NCI-H146 (cell line): Measurements from ENCODE around the gene SMIM44.
A peak's percentile ranks its signal among the peaks of the same experiment; 100 is the strongest.

Experiments used
- DNase-seq: peaks from one replicate; lab custom pipeline; 2025; lab: John Stamatoyannopoulos, UW

SMIM44 gene

DNA sequence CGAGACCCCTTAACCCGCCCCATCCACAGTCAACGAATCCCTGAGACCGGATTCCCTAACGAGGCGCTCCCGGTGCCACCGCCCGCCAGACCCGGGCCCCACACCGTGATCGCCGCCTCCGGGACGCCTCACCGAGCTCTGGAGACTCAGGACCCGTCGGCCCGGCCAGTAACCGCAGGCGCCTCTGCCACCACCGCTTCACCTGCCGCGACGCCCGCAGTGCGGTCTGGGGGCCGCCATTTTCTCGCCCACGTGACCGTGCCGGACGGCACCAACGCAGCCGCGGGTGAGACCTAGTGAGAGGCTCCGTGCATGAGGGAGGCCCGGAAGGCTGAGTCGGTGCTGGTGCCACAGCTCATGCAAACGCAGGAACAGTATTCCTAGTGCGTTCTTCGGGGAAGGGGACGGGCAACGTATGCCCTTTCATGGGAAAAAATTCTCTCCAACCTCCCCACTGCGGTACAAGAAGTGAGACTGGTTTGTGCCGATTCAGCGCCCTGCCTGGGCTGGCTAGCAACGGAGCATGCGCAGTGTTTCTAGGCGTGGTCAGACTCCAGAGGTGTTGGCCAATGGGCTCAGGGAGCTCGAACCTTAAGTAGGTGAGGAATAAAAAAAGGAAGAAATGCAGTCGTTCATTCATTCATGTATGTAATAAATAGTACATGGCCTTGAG lies 17.3 kb upstream of the SMIM44 start, which contains the start of gene DOHH:
DOHH (minus strand) TSS at position 246 of the 673 bp plus-strand sequence. CDS start 3,860 bp downstream, outside the sequence.
- DNase-seq, result peak; percentile 90

DNA sequence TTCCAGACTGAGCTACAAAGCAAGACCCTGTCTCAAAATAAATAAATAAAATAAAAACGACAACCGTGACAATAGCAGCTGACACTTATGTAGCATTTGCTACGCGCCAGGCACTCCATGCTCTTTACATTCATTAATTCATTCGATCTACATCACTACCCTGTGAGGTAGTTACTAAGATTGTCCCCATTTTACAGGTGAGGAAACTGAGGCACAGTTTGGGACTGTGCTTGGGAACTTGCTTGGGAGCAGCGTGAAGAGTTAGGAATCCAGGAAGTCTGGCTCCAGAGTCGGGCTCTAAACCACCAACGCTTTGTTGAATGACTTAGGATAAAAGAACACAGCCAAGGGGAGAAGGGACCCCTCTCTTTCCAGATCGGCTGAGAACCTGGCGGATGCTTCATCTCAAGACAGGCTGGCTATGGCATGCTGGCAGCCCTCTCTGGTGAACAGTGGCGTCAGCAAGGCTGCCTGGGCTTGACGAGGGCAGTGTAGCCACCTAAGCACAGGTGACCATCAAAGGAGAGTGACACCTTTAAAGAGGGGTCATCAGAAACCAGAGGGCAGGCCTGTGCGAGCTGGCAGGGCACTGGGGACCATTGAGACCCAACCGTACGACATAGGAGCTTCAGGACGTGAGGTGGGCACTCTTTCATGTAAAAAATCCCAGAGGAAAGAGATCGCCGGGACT lies 16.6 kb upstream of the SMIM44 start:
- DNase-seq, result peak; percentile 25

DNA sequence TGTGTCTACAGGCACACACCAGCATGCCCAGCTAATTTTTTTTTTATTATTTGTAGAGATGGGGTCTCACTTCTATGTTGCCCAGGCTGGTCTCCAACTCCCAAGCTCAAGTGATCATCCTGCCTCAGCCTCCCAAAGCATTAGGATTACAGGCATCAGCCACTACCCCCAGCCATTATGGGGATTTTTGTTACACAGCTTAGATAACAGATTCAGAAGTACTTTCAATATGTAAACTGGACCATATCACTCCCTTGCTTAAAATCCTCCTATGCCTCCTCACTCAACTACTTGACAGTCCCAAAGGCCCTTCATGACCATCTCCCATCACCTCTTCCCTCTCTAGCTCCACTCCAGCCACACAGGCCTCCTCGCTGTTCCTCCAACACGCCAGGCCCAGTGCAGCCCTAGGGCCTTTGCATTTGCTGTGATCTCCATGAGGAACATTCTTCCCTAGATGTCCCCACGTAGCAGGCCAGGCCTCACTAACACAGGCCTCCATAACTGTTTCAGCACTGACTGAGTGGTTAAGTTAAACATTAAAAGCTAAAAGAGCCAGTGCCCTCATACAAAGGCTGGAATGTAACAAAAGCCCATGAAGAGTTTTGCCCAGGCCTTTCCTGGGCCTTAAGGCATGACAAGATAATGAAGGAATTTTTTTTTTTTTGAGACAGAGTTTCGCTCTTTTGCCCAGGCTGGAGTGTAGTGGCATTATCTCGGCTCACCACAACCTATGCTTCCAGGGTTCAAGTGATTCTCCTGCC lies 14.7 kb upstream of the SMIM44 start:
- DNase-seq, result no peak

DNA sequence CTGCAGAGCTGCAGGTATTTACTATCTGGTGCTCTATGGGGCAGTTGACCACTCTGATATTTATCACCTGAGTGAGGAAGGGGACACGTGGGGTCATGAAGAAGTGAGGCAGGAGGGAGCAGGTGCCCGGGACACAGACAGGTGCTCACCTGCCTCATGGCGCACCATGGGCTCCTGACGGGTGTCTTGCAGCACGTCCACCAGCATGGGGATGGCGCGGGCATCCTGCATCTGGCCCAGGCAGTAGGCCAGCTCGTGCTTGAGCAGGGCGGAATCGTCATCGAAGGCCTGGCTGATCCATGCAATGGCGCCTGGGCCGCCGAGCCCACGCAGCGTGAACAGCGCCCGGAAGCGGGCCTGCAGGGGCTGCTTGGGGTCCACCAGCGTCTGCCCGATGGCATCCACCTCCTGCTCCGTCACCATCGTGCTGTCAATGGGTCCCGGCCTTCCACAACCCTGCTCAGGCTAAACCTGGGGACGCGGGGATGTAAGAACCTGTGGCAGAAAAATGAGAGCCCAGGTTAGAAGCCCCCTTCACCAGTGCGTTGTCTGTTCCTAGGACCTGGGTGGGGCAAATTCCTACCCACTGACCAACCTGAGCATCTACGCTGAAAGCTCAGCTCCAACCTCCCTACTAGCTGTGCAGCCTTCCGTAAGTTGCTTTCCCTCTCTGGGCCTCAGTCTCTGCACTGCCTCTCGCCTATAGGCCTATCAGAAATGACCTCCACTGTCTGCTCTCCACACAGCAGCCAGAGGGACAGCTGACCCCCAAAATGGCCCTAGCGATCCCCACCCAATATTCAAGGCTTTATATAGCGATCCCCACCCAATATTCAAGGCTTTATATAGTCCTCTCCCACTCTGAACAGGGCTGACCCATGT lies 13.4 kb upstream of the SMIM44 start:
- DNase-seq, result no peak

DNA sequence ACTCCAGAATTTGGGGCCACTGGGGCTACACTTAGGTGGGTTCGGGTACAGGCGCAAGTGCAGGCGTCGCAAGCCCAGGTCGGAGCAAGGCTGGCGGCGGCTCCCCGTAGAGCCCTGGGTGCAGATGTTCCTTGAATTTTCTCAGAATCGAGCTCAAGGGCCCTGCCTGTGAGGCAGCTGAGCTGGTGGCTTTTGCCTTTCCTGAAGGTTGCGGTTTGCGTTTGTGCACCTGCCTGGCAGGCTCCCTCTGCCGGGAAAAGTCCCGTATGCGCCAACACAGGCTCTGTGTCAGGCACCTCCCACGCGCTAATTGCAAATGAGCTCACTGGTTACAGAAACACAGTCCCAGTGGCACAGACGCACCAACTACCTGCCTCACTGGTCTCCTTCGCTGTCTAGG lies 11.3 kb upstream of the SMIM44 start:
- DNase-seq, result no peak

DNA sequence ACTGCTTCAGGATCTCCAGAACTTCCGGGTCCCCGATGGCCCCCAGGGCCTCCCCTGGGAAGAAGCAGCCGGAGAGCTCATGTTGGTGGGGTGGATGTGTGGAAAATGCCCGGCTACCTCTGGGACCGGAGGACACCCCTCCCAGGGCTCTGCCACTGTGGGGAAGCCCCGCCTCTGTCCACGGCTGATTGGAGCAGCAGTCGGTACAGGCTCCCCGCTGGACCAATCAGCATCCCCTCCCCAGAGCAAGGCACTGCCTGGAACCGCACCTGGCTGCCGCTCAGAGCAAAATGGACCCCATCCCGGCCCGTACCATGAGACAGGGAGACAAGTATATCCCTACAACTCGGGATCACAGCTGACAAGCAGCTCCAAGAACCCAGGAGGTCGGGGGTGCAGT lies 10.8 kb upstream of the SMIM44 start:
- no peak for DNase-seq

DNA sequence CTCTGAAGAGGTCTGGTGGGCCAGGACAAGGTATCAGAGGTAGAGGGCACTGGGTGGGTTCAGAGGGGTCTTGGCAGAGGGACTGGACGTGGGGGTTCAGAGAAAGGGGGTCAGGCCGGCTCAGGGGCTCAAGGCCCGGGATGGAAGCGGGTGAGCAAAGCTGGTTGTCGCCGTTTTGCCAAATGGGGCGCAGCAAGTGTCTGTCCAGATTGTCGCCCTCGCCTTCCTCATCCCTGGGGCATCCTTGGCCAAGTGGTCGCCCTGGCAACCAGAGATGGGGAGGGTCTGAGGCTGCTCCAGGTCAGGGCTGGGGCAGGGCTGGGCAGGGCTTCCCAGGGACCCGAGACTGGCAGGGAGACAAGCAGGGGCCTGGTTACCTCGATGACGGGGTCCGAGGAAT lies 10.4 kb upstream of the SMIM44 start:
- no peak for DNase-seq

DNA sequence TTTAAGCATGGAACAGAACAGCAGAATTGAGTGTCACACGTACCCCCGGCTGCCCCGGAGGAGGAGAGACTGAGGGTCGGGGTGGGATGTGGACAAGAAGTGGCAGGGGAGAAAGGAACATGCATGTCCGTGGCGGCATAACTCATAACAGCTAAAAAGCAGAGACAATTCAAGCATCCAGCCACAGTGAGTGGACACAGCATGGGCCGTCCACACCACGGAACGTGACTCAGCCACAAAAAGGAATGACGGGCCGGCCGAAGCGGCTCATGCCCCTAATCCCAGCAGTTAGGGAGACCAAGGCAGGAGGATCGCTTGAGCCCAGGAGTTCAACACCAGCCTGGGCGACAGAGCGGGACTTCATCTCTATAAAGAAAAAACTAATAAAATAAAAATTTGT lies 9.7 kb upstream of the SMIM44 start:
- no peak for DNase-seq

DNA sequence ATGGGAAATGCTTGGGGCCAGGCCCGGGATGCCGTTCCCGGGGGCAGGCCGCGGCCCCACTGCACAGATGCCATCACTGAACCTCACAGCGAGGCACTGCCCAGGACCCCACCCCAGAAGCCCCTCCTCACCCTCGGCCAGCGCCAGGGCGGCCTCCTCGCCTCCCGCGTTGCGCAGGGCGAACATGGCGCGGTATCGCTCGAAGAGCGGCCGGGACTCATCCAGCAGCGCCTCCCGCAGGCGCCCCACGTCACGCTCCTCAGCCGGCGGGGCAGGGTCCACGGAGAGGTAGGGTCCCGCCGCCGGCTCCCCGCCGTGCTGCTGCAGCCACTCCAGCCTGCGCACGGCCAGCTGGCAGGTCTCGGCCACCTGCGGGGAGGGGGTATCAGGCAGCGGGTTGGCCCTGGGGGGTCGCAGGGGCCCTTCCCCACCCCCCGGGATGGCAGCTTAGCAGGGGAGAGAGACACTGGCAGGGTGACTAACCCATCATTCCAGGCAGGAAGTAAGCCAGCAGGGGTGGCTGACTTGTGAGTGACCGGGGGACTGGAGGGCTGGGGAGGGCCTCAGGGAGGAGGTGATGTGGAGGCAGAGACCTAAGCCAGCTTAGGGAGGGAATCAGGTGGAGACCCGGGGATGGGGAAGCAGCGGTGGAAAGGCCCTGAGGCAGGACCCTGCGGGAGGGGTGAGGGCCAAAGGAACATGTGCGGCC lies 9.0 kb upstream of the SMIM44 start:
- DNase-seq, result no peak

DNA sequence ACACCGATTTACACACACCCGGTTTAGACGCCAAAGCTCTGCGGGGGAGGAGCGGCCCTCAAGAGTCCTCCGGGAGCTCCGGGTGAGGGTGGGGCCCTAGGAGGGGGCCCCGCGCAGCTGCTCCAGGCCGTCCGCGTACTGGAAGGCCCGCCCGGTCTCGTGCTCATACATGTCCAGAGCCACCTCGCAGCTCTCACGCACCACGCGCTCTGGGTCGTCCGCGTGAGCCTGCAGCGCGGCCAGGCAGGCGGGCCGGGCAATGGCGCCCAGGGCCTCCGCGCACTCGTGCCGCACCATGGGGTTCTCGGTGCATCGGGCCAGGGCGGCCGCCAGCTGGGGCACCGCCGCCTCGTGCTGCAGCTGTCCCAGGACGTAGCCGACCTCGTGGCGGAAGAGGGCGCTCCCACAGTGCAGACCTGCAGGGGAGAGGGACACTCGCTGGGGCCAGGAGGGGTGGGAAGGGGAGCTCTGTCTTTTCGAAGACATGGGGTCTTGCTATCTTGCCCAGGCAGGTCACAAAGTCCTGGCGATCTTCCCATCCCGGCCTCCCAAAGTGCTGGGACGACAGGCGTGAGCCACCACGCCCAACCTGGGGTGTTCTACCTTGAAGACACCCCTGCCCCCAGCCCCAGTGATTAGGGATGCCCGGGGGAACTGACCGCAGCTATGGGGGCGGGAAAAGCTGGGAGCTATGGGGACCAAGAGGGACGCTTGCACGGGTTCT lies 8.3 kb upstream of the SMIM44 start:
- no peak for DNase-seq

DNA sequence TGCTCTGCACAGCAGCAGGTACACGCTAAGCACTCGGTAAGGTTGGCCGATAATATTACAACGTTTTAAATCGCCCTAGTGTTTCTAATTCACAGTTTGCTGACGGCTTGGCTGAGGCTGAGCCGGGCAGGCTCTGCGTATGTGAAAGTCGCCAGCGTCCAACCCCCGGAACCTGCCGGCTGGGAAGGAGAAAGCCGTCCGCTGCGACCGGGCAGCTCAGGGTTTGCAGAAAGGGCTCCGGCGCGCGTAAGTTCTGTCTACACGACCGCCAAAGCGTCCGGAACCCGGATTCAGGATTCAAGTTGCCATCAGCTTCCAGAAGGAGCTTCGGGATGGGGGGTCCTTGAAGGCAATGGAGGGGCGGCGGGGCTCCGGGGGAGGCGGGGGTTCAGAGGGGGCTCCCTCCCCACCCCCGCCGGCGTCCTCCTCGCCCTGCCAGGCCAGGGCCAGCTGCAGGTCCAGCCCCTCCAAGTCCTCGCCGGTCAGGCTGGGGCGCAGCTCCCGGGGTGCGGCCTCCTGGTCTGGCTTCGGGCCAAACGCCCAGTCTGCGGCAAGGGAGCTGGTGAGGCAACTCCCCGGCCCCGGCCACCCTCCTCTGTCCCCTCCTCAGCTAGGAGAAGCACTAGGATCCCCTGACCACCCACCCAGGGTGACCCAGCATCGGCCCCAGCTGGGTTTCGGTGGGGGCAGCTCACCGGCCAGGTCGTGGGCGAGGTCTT lies 575 bp downstream of the SMIM44 start:
- DNase-seq, result peak; percentile 22

DNA sequence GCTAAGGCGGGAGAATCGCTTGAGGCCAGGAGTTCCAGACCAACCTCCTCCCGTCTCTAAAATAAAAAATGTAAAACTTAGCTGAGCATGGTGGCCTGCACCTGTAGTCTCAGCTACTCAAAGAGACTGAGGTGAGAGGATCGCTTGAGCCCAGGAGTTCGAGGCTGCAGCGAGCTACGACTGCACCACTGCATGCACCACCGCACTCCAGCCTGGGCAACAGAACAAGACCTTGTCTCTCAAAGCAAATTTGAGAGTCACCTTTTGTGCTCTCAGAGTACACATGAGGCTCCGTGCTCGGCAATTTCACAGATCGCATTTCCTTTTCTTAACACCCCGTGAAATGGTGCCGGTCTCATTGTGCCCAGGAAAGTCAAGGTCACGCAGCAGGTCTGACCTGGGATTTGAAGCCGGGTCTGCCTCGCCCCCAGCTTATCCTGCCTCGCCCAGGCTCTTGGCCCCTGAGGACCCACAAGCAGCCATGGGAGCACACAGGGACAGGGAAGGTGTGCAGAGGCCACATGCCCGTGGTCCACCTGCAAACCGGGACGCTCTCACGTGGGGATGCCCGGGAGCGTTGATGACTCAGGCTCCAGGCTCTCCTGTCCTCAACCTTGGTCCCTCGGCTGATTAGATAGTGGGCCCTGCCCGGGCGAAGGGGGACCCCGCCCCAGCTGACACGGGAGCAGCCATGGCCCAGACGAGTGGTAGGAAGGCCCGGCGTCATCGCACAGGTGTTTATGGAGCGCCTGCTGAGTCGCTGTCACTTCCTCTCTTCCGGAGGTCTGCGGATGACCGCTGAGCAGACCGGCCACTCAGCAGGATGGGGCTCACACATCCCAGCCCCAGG lies 1.8 kb downstream of the SMIM44 start:
- no peak for DNase-seq

DNA sequence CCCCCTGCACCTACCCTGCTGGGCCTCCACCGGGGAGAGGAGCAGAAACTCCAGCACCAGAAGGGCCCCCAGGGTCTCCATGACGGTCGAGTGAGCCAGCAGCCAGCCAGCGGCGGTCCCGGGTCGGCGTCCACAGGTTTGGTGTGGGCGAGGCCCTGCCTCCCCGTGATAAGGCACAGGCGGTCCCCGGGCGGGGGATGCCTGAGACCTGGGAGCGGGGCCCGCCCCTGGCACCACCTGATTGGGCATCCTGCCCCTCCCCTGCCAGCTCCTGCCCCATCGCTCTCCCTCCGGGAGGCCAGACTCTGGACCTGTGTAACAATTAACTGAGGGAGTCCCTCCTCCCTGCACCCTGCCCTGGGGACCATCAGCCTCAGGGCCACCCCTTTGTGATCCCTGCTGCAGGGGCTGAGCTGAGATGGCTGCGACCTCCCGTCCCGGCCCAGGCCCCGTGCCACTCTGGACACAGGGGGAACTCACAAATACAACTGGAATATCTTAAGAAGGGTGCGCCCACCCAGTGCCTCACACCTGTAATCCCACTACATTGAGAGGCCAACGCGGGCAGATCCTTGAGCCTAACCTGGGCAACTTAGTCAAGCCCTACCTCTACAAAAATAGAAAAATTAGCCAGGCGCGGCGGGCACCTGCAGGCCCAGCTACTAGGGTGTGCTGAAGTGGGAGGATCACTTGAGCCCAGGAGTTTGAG lies 2.7 kb downstream of the SMIM44 start, which contains the start of gene SMIM24:
SMIM24 (minus strand) TSS at position 143 of the 709 bp plus-strand sequence; CDS start at position 81, 62 bp downstream.
- peak; percentile 54 for DNase-seq

DNA sequence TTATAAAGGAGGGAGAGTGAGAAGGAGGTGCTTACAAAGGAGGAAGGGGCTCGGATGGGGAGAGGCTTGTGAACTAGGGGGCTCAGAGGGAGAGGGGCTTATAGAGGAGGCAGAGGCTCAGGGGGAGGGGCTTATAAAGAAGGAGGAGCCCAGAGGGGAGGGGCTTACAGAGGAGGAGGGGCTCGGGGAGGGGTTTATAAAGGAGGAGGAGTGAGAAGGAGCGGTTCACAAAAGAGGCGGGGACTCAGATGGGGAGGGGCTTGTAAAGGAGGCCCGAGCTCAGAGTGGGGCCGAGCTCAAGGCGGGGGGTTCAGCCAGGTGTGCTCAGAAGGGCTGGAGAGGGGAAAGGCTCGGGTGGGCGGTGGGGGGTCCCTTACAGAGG lies 3.4 kb downstream of the SMIM44 start:
- peak; percentile 48 for DNase-seq

DNA sequence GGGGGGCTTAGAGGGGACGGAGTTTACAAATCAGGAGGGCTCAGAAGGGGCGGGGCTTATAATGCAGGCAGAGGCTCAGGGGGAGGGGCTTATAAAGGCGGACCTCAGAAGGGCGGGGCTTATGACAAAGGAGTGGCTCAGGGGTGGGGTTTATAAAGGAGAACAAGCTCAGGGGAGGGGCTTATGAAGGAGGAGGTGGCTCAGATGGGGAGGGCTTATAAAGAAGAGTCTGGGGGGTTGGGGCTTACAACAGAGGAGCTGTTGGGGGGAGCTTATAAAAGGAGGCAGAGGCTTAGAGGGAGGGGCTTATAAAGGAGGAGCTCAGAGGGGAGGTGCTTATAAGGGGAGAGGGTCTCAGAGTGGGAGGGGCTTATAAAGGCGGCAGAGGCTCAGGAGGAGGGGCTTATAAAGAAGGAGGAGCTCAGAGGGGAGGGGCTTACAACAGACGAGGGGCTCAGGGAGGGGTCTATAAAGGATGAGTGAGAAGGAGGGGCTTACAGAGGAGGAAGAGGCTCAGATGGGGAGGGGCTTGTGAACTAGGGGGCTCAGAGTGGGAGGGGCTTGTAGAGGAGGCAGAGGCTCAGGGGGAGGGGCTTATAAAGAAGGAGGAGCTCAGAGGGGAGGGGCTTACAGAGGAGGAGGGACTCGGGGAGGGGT lies 3.9 kb downstream of the SMIM44 start:
- peak; percentile 55 for DNase-seq

DNA sequence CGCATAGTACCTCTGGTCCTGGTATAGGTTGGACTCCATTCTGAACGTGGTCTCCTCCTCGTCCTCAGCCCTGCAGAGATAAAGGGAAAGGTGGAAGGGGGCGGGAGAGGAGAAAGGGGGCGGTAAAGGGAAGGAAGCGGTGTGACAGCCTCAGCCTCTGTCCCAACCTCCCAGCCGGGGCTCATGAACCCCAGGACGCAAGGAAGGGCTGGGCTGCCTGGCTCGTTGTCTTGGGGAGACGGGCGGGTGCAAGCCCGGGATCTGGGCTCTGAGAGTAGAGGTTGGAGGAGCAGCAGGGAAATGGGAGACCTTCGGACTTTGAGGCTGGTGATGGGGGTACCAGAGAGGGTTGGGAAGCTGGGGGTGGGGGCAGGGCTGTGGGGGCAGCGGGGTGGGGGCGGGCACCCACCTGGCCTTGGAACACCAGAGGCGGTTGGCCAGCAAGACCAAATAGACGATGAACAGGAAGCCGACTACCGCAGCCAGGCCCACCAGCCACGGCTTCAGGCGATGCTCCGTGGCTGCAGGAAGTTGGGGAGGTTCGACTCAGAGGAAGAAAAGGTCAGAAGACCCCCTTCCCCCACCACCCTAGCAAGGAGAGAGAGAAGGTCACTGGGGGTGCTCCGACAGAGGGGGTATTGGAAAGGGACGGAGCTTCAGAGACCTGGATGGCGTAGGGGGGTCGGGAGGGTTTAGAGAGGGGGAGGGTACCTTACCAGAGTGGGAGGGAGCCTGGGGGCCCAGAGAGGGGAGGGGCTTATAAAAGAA lies 4.6 kb downstream of the SMIM44 start:
- no peak for DNase-seq

DNA sequence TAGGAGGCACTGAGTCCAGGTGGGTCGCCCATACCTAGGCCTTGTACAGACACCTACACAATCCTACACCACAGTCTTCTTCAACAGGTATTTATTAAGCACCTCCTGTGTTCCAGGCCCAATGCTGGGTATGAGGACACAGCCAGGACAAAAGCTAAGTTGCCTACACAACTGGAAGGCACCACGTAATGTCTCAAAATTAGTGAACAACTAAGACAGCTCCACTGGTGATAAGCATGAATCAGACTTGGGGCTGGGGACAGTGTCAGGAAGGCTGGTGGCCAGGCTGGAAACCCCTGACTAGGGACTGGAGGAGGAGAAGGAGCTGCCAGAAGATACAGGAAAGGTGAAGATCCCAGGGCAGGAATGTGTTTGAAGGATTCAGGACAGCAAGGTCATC lies 5.3 kb downstream of the SMIM44 start:
- no peak for DNase-seq
